ENCODE results near the gene PEX6.

DNA sequence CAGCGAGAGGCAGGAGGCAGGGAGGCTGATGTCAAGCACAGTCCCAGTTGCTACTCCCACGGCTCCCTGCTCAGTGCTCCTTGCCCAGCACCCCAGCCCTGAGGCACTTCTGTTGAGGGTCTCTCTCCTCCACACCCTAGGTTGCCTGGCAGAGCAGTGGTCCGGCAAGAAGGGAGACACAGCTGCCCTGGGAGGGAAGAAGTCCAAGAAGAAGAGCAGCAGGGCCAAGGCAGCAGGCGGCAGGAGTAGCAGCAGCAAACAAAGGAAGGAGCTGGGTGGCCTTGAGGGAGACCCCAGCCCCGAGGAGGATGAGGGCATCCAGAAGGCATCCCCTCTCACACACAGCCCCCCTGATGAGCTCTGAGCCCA lies 40.6 kb downstream of the PEX6 start:
- TF ChIP-seq, protein P1, sequence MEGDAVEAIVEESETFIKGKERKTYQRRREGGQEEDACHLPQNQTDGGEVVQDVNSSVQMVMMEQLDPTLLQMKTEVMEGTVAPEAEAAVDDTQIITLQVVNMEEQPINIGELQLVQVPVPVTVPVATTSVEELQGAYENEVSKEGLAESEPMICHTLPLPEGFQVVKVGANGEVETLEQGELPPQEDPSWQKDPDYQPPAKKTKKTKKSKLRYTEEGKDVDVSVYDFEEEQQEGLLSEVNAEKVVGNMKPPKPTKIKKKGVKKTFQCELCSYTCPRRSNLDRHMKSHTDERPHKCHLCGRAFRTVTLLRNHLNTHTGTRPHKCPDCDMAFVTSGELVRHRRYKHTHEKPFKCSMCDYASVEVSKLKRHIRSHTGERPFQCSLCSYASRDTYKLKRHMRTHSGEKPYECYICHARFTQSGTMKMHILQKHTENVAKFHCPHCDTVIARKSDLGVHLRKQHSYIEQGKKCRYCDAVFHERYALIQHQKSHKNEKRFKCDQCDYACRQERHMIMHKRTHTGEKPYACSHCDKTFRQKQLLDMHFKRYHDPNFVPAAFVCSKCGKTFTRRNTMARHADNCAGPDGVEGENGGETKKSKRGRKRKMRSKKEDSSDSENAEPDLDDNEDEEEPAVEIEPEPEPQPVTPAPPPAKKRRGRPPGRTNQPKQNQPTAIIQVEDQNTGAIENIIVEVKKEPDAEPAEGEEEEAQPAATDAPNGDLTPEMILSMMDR (conservative IDR thresholded peaks at IDR 0.05 in 1 of 2, IDR thresholded peaks at IDR 0.05 in 1 of 2; ENCODE audit: extremely low read depth in 1 of 2, insufficient read depth in 1 of 2, low read depth in 1 of 2, low read length in 2 of 2) = no peak
- no peak for TF ChIP-seq EZH2 (IDR thresholded peaks at IDR 0.05; ENCODE audit: borderline replicate concordance, low read length)
